ENCODE data around the gene CDC42BPB.

CDC42BPB gene

DNA sequence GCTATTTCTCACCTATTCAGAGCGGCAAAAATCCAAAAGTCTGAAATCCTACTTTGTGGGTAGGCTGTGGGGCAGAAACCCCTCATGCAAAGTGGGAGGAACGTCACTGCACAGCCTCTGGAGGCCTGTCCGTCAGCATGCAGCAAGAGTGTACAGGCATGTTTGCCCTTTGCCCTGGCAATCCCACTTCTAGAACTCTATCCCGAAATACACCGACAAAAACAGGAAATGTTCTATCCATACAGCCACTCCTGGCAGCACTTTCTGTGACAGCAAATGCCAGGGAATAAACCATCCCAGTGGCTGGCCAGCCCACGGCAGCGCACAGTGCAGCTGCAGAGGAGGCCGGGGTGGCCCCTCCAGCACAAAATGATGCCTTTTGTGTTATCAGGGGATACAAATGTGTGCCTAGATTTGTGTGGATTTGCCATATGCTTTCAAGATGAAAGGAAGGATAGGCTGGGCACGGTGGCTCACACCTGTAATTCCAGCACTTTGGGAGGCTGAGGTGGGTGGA is 95.2 kb downstream of the CDC42BPB start:
- no peak overlapping the region for H3K4me3 ChIP-seq (ENCODE audit: low read depth, low read length)
- H3K27ac ChIP-seq (ENCODE audit: extremely low read depth, low read depth, low read length) = no peak overlapping the region
- TF ChIP-seq ZNF202 (tag by site-specific recombination; IDR thresholded peaks at IDR 0.05; ENCODE audit: borderline replicate concordance) = no peak
- TF ChIP-seq, protein P1, sequence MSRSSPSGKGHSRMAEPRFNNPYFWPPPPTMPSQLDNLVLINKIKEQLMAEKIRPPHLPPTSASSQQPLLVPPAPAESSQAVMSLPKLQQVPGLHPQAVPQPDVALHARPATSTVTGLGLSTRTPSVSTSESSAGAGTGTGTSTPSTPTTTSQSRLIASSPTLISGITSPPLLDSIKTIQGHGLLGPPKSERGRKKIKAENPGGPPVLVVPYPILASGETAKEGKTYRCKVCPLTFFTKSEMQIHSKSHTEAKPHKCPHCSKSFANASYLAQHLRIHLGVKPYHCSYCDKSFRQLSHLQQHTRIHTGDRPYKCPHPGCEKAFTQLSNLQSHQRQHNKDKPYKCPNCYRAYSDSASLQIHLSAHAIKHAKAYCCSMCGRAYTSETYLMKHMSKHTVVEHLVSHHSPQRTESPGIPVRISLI (tag by site-specific recombination; IDR thresholded peaks at IDR 0.05) = no peak
- no peak for TF ChIP-seq REPIN1 (tag by site-specific recombination; IDR thresholded peaks at IDR 0.05; ENCODE audit: low read depth)
- no peak for TF ChIP-seq MZF1 (tag by site-specific recombination; IDR thresholded peaks at IDR 0.05; ENCODE audit: borderline replicate concordance)
- TF ChIP-seq SALL2 (tag by site-specific recombination; IDR thresholded peaks at IDR 0.05; ENCODE audit: borderline replicate concordance) = no peak
- TF ChIP-seq ZNF24 (tag by site-specific recombination; IDR thresholded peaks at IDR 0.05) = no peak
- TF ChIP-seq ZNF585B (tag by site-specific recombination; IDR thresholded peaks at IDR 0.05) = no peak
- POLR2A ChIA-PET = no interaction called here
- H3K36me3 ChIP-seq (ENCODE audit: control insufficient read depth in 2 of 2, insufficient read depth in 1 of 2, low read length in 2 of 2) = peaks cover 43 to 83% of the 10 kb centered on the region in 2 experiments
- CTCF ChIA-PET = no interaction called here
- no peaks in the 10 kb centered on the region for H3K4me1 ChIP-seq (ENCODE audit: control insufficient read depth, insufficient read depth, low read length)
- H3K9me3 ChIP-seq (ENCODE audit: control insufficient read depth, insufficient read depth, low read depth, low read length) = no peaks in the 10 kb centered on the region

DNA sequence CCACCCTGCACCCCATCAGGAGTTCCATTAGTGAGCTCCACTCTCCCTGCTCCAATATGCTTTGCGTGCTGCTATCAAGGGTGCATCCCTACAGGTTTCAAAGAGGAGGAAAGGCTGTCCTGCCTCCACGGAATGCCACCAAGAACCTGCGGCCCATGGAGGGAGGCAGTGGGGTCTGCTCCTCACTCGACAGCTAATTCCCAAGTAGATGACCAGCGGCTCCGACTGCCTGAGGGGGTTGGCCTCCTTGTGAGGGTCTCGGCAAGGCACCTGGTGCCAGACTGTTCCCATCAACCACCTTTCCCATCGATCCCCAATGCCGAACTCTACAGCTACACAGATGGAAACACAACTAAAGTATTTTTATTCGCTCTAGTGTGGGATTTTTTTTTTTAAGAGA is 98.9 kb downstream of the CDC42BPB start:
- Histone ChIP-seq H3K36me3 (ENCODE audit: control insufficient read depth in 2 of 2, insufficient read depth in 1 of 2, low read length in 2 of 2) (peaks cover 43 to 78% of the 10 kb centered on the region in 2 experiments), H3K4me1 (ENCODE audit: control insufficient read depth, insufficient read depth, low read length) (no peaks in the 10 kb centered on the region), H3K9me3 (ENCODE audit: control insufficient read depth, insufficient read depth, low read depth, low read length) (no peaks in the 10 kb centered on the region), H3K27ac (ENCODE audit: extremely low read depth, low read depth, low read length) (no peak overlapping the region), H3K4me3 (ENCODE audit: low read depth, low read length) (no peak overlapping the region)
- TF ChIP-seq, protein P2, sequence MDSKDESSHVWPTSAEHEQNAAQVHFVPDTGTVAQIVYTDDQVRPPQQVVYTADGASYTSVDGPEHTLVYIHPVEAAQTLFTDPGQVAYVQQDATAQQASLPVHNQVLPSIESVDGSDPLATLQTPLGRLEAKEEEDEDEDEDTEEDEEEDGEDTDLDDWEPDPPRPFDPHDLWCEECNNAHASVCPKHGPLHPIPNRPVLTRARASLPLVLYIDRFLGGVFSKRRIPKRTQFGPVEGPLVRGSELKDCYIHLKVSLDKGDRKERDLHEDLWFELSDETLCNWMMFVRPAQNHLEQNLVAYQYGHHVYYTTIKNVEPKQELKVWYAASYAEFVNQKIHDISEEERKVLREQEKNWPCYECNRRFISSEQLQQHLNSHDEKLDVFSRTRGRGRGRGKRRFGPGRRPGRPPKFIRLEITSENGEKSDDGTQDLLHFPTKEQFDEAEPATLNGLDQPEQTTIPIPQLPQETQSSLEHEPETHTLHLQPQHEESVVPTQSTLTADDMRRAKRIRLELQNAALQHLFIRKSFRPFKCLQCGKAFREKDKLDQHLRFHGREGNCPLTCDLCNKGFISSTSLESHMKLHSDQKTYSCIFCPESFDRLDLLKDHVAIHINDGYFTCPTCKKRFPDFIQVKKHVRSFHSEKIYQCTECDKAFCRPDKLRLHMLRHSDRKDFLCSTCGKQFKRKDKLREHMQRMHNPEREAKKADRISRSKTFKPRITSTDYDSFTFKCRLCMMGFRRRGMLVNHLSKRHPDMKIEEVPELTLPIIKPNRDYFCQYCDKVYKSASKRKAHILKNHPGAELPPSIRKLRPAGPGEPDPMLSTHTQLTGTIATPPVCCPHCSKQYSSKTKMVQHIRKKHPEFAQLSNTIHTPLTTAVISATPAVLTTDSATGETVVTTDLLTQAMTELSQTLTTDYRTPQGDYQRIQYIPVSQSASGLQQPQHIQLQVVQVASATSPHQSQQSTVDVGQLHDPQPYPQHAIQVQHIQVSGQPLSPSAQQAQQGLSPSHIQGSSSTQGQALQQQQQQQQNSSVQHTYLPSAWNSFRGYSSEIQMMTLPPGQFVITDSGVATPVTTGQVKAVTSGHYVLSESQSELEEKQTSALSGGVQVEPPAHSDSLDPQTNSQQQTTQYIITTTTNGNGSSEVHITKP (tag by site-specific recombination; IDR thresholded peaks at IDR 0.05) = no peak
- TF ChIP-seq ZNF146 (tag by site-specific recombination; IDR thresholded peaks at IDR 0.05) = no peak
- TF ChIP-seq ZBTB21 (tag by site-specific recombination; IDR thresholded peaks at IDR 0.05) = no peak
- ChIA-PET POLR2A (no interaction called here), CTCF (no interaction called here)

DNA sequence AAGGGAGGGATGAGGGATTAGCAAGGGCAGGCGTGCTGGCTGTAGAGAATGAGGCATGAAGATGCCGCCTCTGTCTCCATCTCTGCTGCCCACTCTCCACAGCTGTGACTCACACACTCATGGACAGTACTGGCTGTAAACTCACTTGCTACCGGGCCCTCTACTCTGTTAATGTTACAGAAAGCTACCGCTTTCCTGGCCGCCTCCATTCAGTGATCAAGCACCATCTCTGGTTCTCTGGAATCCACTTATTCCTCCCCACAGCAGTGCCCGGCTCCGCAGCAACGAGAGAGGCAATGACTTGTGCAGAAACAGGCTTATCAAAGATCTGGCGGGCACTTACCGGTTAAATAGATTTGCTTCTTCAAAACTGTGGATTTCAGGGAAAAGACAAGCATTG is 100.1 kb downstream of the CDC42BPB start:
- H3K9me3 ChIP-seq (ENCODE audit: control insufficient read depth, insufficient read depth, low read depth, low read length) = no peaks in the 10 kb centered on the region
- ChIA-PET POLR2A (no interaction called here), CTCF (interaction anchor here (0.7 kb wide), 1 partner anchor 14 kb away, joined by 3 read pairs; no protein-coding TSS in a partner anchor)
- H3K4me3 ChIP-seq (ENCODE audit: low read depth, low read length) = no peak overlapping the region
- peaks cover 33 to 79% of the 10 kb centered on the region in 2 experiments for H3K36me3 ChIP-seq (ENCODE audit: control insufficient read depth in 2 of 2, insufficient read depth in 1 of 2, low read length in 2 of 2)
- H3K4me1 ChIP-seq (ENCODE audit: control insufficient read depth, insufficient read depth, low read length) = no peaks in the 10 kb centered on the region
- H3K27ac ChIP-seq (ENCODE audit: extremely low read depth, low read depth, low read length) = no peak overlapping the region
- TF ChIP-seq, protein P3, sequence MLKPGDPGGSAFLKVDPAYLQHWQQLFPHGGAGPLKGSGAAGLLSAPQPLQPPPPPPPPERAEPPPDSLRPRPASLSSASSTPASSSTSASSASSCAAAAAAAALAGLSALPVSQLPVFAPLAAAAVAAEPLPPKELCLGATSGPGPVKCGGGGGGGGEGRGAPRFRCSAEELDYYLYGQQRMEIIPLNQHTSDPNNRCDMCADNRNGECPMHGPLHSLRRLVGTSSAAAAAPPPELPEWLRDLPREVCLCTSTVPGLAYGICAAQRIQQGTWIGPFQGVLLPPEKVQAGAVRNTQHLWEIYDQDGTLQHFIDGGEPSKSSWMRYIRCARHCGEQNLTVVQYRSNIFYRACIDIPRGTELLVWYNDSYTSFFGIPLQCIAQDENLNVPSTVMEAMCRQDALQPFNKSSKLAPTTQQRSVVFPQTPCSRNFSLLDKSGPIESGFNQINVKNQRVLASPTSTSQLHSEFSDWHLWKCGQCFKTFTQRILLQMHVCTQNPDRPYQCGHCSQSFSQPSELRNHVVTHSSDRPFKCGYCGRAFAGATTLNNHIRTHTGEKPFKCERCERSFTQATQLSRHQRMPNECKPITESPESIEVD (tag by site-specific recombination; IDR thresholded peaks at IDR 0.05) = no peak
- TF ChIP-seq ZNF112 (tag by site-specific recombination; IDR thresholded peaks at IDR 0.05) = no peak
- no peak for TF ChIP-seq ZNF791 (tag by site-specific recombination; IDR thresholded peaks at IDR 0.05)
- TF ChIP-seq, protein P4, sequence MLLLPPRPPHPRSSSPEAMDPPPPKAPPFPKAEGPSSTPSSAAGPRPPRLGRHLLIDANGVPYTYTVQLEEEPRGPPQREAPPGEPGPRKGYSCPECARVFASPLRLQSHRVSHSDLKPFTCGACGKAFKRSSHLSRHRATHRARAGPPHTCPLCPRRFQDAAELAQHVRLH (tag by site-specific recombination; IDR thresholded peaks at IDR 0.05) = no peak
- TF ChIP-seq ZFHX2 (tag by site-specific recombination; conservative IDR thresholded peaks at IDR 0.05) = peak; percentile 20; the same call in 1 of the 2 replicates
